Activated CD4-positive, CD25-positive, alpha-beta regulatory T cell treated with anti-CD3 and anti-CD28 coated beads, Interleukin-2, amount 50 U/mL, for 16 hours (primary cell): Measurements from ENCODE around the gene LDOC1.
"Not testable (repeated sequence)": the region's sequence is repeated elsewhere in the genome, so short reads cannot be mapped to it uniquely, and the experiment has no call there.

Experiments
- DNase-seq: peaks from one replicate; pipeline ENCODE4 v3.0.0-alpha.2; 2020; ENCODE audit warnings: low read depth, low spot score

Gene LDOC1

GRCh38 chrX:141176586-141177451 lies at the start of gene LDOC1:
Gene LDOC1, minus strand, starts transcription at chrX:141177129. Its CDS starts 108 bp downstream, at chrX:141177021.
- DNase-seq: peak; percentile 31

DNA sequence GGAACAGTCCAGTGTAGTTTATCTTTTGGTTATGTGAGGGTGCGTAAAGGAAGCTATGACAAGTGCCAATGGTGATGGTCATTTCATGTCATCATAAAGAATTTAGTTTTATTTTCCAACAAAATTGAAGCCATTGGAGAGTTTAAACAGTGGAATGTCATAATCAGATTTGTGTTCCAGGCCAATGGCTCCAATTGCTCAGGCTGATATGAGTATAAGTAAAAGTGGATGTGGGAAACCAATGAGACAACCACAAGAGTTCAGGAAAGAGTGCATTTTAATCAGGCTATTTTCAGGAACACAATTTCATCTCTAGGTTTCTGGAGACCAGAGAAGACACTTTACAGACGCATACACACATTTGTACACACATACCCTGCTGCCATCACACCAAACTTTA lies 44.7 kb upstream of the LDOC1 start:
- DNase-seq: no peak

DNA sequence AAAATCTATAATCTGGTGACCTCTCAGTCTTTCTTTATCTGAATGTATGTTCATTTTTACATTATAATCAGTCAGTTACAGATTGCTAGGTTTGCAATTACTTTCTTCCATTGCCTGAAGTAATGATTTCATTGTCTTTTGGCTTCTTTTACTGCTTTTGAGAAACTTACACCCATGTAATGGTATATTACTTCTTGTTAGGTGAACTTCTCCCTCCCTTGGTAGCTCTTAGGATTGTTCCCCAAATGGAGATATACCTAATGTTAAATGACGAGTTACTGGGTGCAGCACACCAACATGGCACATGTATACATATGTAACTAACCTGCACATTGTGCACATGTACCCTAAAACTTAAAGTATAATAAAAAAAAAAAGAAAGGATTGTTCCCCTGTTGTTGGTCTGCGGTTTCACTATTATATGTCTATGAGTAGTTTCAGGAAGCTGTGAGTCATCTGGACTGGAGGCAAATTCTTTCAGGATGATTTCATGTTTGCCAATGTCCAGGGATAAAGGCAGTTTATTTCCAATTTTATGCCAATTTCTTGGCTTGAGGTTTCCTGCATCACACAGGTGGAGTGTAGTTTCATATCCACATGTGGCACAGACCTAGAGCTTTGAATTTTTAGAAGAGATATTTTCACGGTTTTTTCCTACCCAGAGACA lies 43.5 kb upstream of the LDOC1 start:
- no peak for DNase-seq

DNA sequence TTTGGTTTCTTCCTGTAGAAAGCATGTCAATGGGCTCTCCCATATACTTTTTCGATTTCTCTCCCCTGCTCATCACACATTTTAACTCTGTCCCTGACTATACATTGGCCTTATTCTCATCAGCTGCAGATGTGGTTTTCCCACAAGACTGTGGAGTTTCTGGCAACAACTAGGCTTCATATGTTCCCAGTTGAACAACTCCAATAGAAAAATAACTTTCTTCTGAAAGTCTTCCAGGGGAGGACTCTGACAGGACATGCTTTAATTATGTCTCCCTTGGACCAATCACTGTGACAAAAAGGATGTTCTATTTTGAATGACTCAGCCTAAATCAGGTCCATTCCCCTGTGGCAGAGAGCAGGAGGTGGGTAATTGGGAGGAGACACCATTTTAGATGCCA lies 37.3 kb upstream of the LDOC1 start:
- no peak for DNase-seq

- DNase-seq: no peak
Observed at GRCh38 chrX:141201962-141202361, 25.0 kb upstream of the LDOC1 start.

- DNase-seq: not testable (repeated sequence)
Observed at GRCh38 chrX:141188573-141188972, 11.6 kb upstream of the LDOC1 start.

- no peak for DNase-seq
Observed at GRCh38 chrX:141185366-141185765, 8.4 kb upstream of the LDOC1 start.

DNA sequence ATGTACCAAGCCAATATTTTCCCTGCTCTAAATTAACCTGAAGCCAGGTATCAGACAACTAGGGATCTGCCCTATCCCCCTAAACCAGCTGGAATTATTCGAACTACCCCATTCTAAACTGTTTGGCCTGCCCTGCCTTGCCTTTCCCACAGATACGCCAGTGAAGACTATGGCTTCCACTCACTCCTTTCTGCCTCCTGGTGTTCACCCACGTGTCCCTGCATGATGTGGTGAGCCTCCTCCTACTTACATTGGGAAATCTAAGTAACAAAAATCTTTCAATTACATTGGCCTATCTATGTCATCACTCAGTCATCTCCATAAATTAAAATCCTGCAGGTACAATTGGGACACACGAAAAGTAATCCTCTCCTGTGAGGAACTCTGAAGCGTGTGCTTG lies 6.1 kb upstream of the LDOC1 start:
- DNase-seq: no peak

DNA sequence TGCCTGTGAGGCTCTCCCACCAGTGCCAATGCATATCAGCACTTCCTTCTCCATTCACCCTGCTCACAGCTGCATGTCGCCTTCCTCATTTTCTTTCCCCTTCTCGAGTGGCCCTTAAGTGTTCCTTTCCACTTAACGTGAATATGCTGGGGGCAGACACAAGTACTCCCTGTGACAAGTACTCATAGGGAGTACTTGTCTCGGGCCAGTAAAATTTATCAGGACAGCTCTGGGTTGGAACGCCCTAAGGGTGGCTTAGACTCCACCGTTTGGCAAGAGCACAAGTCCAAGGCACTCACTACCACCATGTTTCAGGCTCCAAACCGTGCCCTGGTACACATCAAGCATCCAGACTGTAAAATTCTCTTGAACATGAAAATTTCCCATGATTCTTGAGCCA lies 3.9 kb upstream of the LDOC1 start:
- no peak for DNase-seq

- DNase-seq: no peak
Observed at GRCh38 chrX:141175786-141176185, 1.1 kb downstream of the LDOC1 start.

GRCh38 chrX:141164406-141164805 lies 12.5 kb downstream of the LDOC1 start:
- DNase-seq: no peak

GRCh38 chrX:141158084-141158483 lies 18.8 kb downstream of the LDOC1 start:
- no peak for DNase-seq

- not testable (repeated sequence) for DNase-seq
Observed at GRCh38 chrX:141155231-141155630, 21.7 kb downstream of the LDOC1 start.

- no peak for DNase-seq
Observed at GRCh38 chrX:141142946-141143345, 34.0 kb downstream of the LDOC1 start.

GRCh38 chrX:141133272-141133671 lies 43.7 kb downstream of the LDOC1 start:
- no peak for DNase-seq

DNA sequence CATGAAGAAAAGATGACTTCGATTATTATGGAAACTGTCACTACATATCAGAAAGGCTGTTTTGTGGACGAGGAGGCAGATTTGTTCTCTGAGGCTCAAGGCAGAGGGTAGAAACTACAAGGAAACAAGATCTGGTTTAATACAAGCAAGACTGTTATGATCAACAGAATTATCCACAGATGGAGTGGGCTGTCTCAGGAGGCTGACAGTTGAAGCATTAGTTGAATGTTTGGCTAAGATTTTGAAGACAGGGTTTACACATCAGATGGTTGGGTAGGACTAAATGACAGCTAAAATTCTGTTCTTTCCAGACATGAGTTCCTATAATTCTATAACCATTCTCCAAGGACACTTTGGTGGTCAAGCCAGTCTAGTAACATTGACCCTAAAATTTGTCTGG lies 49.8 kb downstream of the LDOC1 start:
- DNase-seq: no peak
